AG04450 (cell line): ENCODE data around the gene ZNF652. TPM values are rescaled to one million over a fixed set of nuclear protein-coding genes. Genes with fewer than 3 reads are reported as not detected.

Source experiments
- CTCF ChIA-PET: fragments of 300-600, 350-600 bp; formaldehyde crosslinking; extraction: SDS; loops from one replicate; lab custom pipeline; 2022; ENCODE audit warnings: antibody characterized with exemption, inconsistent platforms; lab: Charles Lee
- POLR2A ChIA-PET: fragments of 350-600 bp; formaldehyde crosslinking; extraction: SDS; loops from one replicate; lab custom pipeline; 2021; ENCODE audit warnings: antibody characterized with exemption, inconsistent platforms; lab: Yijun Ruan, JAX
- DNase-seq: peaks from one replicate; pipeline ENCODE4 v3.0.0-alpha.2; 2011; ENCODE audit warnings: low read depth, low spot score
- H3K27ac ChIP-seq: one replicate; pipeline ENCODE4 v1.5.1; 2012; ENCODE audit warnings: low read depth, low read length, control low read depth
- H3K27me3 ChIP-seq: one replicate; pipeline ENCODE4 v1.6.0; 2012; ENCODE audit warnings: low read length; ENCODE audit not compliant: control insufficient read depth, insufficient read depth
- H3K4me3 ChIP-seq: 2 replicates; pipeline ENCODE4 v1.5.1; 2011; ENCODE audit warnings: mild to moderate bottlenecking, low read depth, low read length, control low read depth
- H3K9me3 ChIP-seq: 2 replicates; pipeline ENCODE4 v1.5.1; 2012; ENCODE audit warnings: low read length; ENCODE audit not compliant: control insufficient read depth, insufficient read depth
- polyA plus RNA-seq: library from polyadenylated mRNA; depleted of rRNA; stranded (reverse); fragments of >200 nt; gene quantifications from 2 replicates; pipeline ENCODE4 v1.2.3, GENCODE V29; 2011; rRNA removed
- small RNA-seq: library from RNA; depleted of rRNA; stranded (forward); fragments of <200 nt; gene quantifications from one replicate; pipeline ENCODE3, GENCODE V24; 2012; ENCODE audit warnings: low read depth; ENCODE audit not compliant: insufficient read length
- TF ChIP-seq, protein P1 (sequence below): IDR thresholded peaks from 2 replicates; pipeline ENCODE4 v1.5.1; 2011; ENCODE audit warnings: low read depth, low read length, control low read depth, inconsistent platforms

Gene ZNF652
- polyA plus RNA-seq, 1 experiment: 9.0 TPM

DNA sequence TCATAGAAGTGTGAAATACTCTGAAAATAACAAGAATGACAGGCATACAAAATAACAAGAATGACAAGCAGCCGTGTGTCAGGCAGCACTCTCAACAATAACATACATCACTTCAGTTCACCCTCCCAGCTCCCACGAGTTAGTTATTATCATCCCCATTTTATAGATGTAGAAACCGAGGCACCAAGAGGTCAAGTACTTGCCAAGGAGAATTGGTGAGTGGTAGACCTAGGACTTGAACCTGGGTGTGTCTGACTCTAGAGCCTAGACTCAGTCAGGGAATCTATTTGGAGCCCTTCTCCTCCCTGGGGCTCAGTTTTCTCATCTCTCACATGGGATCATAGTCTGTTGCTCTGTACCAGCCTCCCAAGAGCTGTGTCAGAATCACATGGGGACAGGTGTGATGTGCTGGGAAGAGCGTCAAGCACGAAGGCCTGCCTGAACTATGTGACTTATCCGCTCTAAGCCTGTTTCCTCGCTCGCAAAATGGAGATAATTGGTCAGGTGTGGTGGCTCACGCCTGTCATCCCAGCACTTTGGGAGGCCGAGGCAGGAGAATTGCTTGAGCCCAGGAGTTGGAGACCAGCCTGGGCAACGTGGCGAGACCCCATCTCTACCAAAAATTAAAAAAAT is 112.0 kb downstream of the ZNF652 start:
- Histone ChIP-seq H3K4me3 (no peak overlapping the region), H3K27me3 (peaks cover 29% of the 10 kb centered on the region), H3K27ac (no peak overlapping the region), H3K9me3 (no peaks in the 10 kb centered on the region)
- CTCF ChIA-PET: interaction anchor here (2.2 kb wide), 1 partner anchor 23 kb away, joined by 4 read pairs; no protein-coding TSS in a partner anchor
- POLR2A ChIA-PET: no interaction called here
- no peak for DNase-seq
- TF ChIP-seq, protein P1, sequence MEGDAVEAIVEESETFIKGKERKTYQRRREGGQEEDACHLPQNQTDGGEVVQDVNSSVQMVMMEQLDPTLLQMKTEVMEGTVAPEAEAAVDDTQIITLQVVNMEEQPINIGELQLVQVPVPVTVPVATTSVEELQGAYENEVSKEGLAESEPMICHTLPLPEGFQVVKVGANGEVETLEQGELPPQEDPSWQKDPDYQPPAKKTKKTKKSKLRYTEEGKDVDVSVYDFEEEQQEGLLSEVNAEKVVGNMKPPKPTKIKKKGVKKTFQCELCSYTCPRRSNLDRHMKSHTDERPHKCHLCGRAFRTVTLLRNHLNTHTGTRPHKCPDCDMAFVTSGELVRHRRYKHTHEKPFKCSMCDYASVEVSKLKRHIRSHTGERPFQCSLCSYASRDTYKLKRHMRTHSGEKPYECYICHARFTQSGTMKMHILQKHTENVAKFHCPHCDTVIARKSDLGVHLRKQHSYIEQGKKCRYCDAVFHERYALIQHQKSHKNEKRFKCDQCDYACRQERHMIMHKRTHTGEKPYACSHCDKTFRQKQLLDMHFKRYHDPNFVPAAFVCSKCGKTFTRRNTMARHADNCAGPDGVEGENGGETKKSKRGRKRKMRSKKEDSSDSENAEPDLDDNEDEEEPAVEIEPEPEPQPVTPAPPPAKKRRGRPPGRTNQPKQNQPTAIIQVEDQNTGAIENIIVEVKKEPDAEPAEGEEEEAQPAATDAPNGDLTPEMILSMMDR: no peak

DNA sequence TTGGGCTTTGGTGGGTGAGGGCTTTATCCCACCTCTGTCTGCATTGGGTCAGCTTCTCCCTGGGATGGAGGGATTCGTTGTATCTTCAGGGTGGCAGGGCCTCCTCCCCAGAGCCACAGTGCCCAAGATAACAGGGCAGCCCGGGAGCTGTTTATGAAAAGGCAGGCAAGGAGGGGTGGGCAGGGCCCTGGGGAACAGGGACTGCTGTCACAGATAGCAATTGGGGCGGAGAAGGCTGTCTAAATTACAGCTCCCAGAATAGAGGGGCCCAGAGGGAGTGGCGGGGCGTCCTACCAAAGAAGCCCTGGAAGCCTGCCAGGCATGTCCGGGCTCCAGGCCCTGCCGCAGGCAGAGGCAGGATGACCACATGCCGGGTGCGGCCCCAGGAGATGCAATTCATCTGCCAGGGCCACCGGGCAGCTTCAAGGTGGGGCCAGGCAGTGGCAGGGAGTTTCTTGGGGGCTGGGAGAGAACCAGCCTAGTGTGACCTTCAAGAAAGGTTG is 112.7 kb downstream of the ZNF652 start:
- CTCF ChIA-PET: interaction anchor here (0.5 to 2.2 kb wide), 3 partner anchors 22 to 428 kb away, joined by 3 to 8 read pairs (median 4); no protein-coding TSS in a partner anchor
- no peak for DNase-seq

GRCh38 chr17:49247944-49248343 is 114.1 kb downstream of the ZNF652 start:
- CTCF ChIA-PET: interaction anchor here (2.2 kb wide), 1 partner anchor 20 kb away, joined by 4 read pairs; no protein-coding TSS in a partner anchor
- Histone ChIP-seq H3K4me3 (no peak overlapping the region), H3K27me3 (peaks cover 27% of the 10 kb centered on the region), H3K9me3 (no peaks in the 10 kb centered on the region), H3K27ac (no peak overlapping the region)
- TF ChIP-seq, protein P1: no peak
- POLR2A ChIA-PET: no interaction called here
- DNase-seq: no peak

More for the DNA sequence above, 112.7 kb downstream of the ZNF652 start:
- H3K27ac ChIP-seq: no peak overlapping the region
- TF ChIP-seq, protein P1: no peak
- H3K27me3 ChIP-seq: peaks cover 32% of the 10 kb centered on the region
- POLR2A ChIA-PET: no interaction called here
- no peaks in the 10 kb centered on the region for H3K9me3 ChIP-seq
- no peak overlapping the region for H3K4me3 ChIP-seq

DNA sequence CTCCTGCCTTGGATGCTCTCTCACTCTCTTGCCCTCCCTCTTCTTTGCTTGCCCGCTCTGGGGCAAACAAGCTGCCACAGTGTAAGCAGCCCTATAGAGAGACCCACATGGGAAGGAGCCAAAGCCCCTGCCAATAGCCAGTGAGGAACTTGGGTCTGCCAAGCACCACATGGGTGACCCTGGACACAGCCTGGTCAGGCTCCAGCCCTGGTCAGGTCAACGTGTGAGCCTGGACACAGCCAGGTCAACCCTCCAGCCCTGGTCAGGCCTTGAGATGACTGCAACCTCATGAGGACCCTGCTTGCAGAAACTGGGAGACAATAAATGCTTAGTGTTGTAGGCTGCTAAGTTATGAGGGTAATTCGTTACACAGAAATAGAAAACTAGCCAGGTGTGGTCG is 117.2 kb downstream of the ZNF652 start:
- ChIA-PET CTCF (no interaction called here), POLR2A (no interaction called here)
- Histone ChIP-seq H3K4me3 (no peak overlapping the region), H3K9me3 (no peaks in the 10 kb centered on the region), H3K27ac (no peak overlapping the region), H3K27me3 (peaks cover 30% of the 10 kb centered on the region)
- no peak for DNase-seq
- TF ChIP-seq, protein P1: no peak

Small RNA genes lying within 50 kb of the gene (small RNA-seq; reads per million reads assigned to genes)
- gene MIR6129: not detected

Other genes starting within 250 kb of the ZNF652 start
- 0.01 TPM in 2 replicates for gene B4GALNT2, start 229.5 kb downstream of the ZNF652 start, polyA plus RNA-seq
- gene GNGT2, start 151.7 kb downstream of the ZNF652 start, polyA plus RNA-seq: 0.16 and 0.21 TPM in 2 replicates
- 0.12 and 0.21 TPM in 2 replicates for gene ABI3, start 151.5 kb downstream of the ZNF652 start, polyA plus RNA-seq
- gene PHOSPHO1, start 131.5 kb downstream of the ZNF652 start, polyA plus RNA-seq: 0.05 and 0.09 TPM in 2 replicates
- gene PHB1, start 52.6 kb upstream of the ZNF652 start, polyA plus RNA-seq: 228 and 263 TPM in 2 replicates
- gene NGFR, start 133.0 kb upstream of the ZNF652 start, polyA plus RNA-seq: not detected in 2 replicates
- 0.20 and 0.27 TPM in 2 replicates for gene NXPH3, start 213.6 kb upstream of the ZNF652 start, polyA plus RNA-seq